Measurements from ENCODE around the gene NADSYN1. TPM values are rescaled to one million over a fixed set of nuclear protein-coding genes. Genes with fewer than 3 reads are reported as not detected.
A peak's percentile ranks its signal among the peaks of the same experiment; 100 is the strongest.

NADSYN1 gene
- polyA plus RNA-seq, 3 donors, result 44.1 to 162 (median 44.8) TPM

- H3K9me3 Mint-ChIP-seq, result peaks cover 8 to 27% (median 19%) of the 10 kb centered on the region in 7 donors
- Histone ChIP-seq H3K27me3 (ENCODE audit: control insufficient read depth in 2 of 2, insufficient read depth in 2 of 2, low read length in 2 of 2) (no peaks in the 10 kb centered on the region), H3K36me3 (replicated peaks in 1 of 2; ENCODE audit: control insufficient read depth in 1 of 2, insufficient read depth in 2 of 2, low read length in 2 of 2) (peaks cover 49 to 69% of the 10 kb centered on the region in 2 donors), H2AFZ (ENCODE audit: insufficient read depth, low read depth, low read length, poor library complexity, severe bottlenecking) (no peak overlapping the region), H3K9ac (ENCODE audit: insufficient read depth, low read length, poor library complexity, severe bottlenecking) (no peak overlapping the region), H3K27ac (ENCODE audit: low read depth in 1 of 2, low read length in 2 of 2) (no peak overlapping the region), H3K9me3 (replicated peaks in 1 of 2; ENCODE audit: control insufficient read depth in 1 of 2, insufficient read depth in 1 of 2, low read length in 2 of 2) (peaks cover 2 to 3% of the 10 kb centered on the region in 2 donors), H3K4me1 (ENCODE audit: control insufficient read depth in 1 of 2, insufficient read depth in 2 of 2, low read length in 2 of 2) (no peaks in the 10 kb centered on the region), H3K79me2 (ENCODE audit: insufficient read depth, low read length) (no peaks in the 10 kb centered on the region), H3K4me3 (replicated peaks in 1 of 3; ENCODE audit: low read depth in 2 of 3, low read length in 3 of 3) (no peak overlapping the region), H3K4me2 (replicated peaks; ENCODE audit: extremely low read depth, low read length, poor library complexity, severe bottlenecking) (no peak overlapping the region), H4K20me1 (ENCODE audit: insufficient read depth, low read length) (no peaks in the 10 kb centered on the region)
- H3K4me3 Mint-ChIP-seq, result no peak overlapping the region
- no peaks in the 10 kb centered on the region for H3K27me3 Mint-ChIP-seq (ENCODE audit: low read depth in 3 of 3)
- 79% methylated on average over 10 of the region's 10 CpGs for WGBS (ENCODE audit: insufficient coverage)
- no peak for TF ChIP-seq CTCF (IDR thresholded peaks at IDR 0.05)
- peaks cover 46 to 71% of the 10 kb centered on the region in 2 donors for H3K36me3 Mint-ChIP-seq
- intact Hi-C loops (cut with micrococcal nuclease), result no loop called here
- no peaks in the 10 kb centered on the region for H3K4me1 Mint-ChIP-seq
- DNase-seq, result no peak
- peak overlapping the region in 2 of 7 donors; percentile 17 to 69 for H3K27ac Mint-ChIP-seq
Observed at GRCh38 chr11:71504531-71504930, 51.5 kb downstream of the NADSYN1 start.

GRCh38 chr11:71505001-71505400, 52.0 kb downstream of the NADSYN1 start:
- Histone ChIP-seq H3K4me2 (replicated peaks; ENCODE audit: extremely low read depth, low read length, poor library complexity, severe bottlenecking) (no peak overlapping the region), H2AFZ (ENCODE audit: insufficient read depth, low read depth, low read length, poor library complexity, severe bottlenecking) (no peak overlapping the region), H3K4me1 (ENCODE audit: control insufficient read depth in 1 of 2, insufficient read depth in 2 of 2, low read length in 2 of 2) (no peaks in the 10 kb centered on the region), H3K36me3 (replicated peaks in 1 of 2; ENCODE audit: control insufficient read depth in 1 of 2, insufficient read depth in 2 of 2, low read length in 2 of 2) (peaks cover 44 to 64% of the 10 kb centered on the region in 2 donors), H3K27ac (ENCODE audit: low read depth in 1 of 2, low read length in 2 of 2) (no peak overlapping the region), H3K27me3 (ENCODE audit: control insufficient read depth in 2 of 2, insufficient read depth in 2 of 2, low read length in 2 of 2) (no peaks in the 10 kb centered on the region), H3K9ac (ENCODE audit: insufficient read depth, low read length, poor library complexity, severe bottlenecking) (no peak overlapping the region), H3K9me3 (replicated peaks in 1 of 2; ENCODE audit: control insufficient read depth in 1 of 2, insufficient read depth in 1 of 2, low read length in 2 of 2) (peaks cover 6 to 8% of the 10 kb centered on the region in 2 donors), H4K20me1 (ENCODE audit: insufficient read depth, low read length) (no peaks in the 10 kb centered on the region), H3K4me3 (replicated peaks in 1 of 3; ENCODE audit: low read depth in 2 of 3, low read length in 3 of 3) (no peak overlapping the region), H3K79me2 (ENCODE audit: insufficient read depth, low read length) (no peaks in the 10 kb centered on the region)
- TF ChIP-seq CTCF (IDR thresholded peaks at IDR 0.05), result no peak
- no CpG with 5 or more reads among the region's 2 CpGs for WGBS (ENCODE audit: insufficient coverage)
- H3K9me3 Mint-ChIP-seq, result peaks cover 13 to 32% (median 23%) of the 10 kb centered on the region in 7 donors
- H3K27ac Mint-ChIP-seq, result no peak overlapping the region
- intact Hi-C loops (cut with micrococcal nuclease), result no loop called here
- H3K36me3 Mint-ChIP-seq, result peaks cover 43 to 67% of the 10 kb centered on the region in 2 donors
- H3K4me1 Mint-ChIP-seq, result no peaks in the 10 kb centered on the region
- no peak overlapping the region for H3K4me3 Mint-ChIP-seq
- H3K27me3 Mint-ChIP-seq (ENCODE audit: low read depth in 3 of 3), result no peaks in the 10 kb centered on the region
- DNase-seq, result no peak

Data from CD14-positive monocyte (primary cell).